HG03039 (cell line): ENCODE measurements around the gene SLC22A6.

Experiments
- ATAC-seq: cut with Tn5 transposase; IDR thresholded peaks from one replicate; pipeline ENCODE4 v1.9.1; 2021; ENCODE audit warnings: mild to moderate bottlenecking, moderate library complexity; ENCODE audit not compliant: unreplicated experiment

The SLC22A6 gene, protein sequence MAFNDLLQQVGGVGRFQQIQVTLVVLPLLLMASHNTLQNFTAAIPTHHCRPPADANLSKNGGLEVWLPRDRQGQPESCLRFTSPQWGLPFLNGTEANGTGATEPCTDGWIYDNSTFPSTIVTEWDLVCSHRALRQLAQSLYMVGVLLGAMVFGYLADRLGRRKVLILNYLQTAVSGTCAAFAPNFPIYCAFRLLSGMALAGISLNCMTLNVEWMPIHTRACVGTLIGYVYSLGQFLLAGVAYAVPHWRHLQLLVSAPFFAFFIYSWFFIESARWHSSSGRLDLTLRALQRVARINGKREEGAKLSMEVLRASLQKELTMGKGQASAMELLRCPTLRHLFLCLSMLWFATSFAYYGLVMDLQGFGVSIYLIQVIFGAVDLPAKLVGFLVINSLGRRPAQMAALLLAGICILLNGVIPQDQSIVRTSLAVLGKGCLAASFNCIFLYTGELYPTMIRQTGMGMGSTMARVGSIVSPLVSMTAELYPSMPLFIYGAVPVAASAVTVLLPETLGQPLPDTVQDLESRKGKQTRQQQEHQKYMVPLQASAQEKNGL

GRCh38 chr11:62984451-62984991 lies at the start of gene SLC22A6:
Gene SLC22A6, minus strand, starts transcription at chr11:62984967. Its CDS starts 277 bp downstream, at chr11:62984690.
- no peak for ATAC-seq

DNA sequence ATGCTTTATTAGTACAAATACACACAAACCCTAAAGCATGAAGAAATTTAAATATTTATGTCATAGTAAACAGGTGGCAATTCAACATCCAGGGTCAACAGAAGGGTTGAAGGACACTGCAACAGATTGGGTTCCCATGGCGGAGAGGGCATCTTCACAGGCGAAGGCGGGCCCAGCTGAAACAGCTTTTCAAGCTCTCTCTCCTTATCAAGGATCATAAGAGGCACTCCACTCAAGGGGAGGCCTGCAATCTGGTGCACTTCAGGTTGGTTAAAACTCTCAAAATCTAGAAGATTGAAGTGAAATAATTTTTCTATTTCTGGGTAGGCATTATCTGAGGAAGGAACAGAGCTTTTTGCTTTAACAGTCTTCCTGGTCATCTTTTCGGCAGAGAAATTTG lies 47.7 kb upstream of the SLC22A6 start:
- ATAC-seq = no peak

DNA sequence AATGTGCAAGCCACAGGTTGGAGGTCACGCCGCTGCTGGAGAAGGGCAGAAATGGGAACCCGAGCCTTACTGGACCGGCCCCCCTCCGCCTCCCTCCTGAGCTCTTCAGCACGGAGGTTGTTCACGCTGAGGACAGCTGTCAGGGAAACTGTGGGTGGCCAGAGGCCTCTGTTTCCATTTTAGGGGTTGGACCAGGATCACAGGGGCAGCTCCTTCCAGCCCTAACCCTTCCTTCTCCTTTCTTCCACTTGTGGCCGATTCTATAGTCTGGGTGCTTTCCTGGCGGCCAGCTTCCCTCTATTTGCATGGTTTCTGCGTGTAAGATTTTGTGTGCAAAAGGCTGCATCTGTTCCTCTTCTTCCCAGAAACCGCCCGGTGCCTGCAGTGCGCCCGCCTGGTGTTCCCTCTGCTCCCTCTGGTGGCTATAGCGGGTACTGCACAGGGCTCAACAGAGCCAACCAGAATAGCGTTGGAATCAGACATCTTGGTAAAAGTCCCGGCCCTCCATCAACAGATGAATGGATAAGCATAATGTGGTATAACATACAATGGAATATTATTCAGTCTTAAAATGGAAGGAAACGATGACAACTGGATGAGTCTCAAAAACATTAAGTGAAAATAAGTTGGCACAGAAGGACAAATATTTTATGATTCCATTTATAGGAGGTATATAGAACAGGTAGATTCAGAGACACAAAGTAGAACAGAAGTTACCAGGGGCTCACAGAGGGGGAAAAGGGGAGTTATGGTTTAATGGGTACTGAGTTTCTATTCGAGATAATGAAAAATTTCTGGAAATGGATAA lies 39.3 kb upstream of the SLC22A6 start:
- no peak for ATAC-seq

- no peak for ATAC-seq
These were observed 38.6 kb upstream of the SLC22A6 start for GRCh38 chr11:63023222-63023814.

- no peak for ATAC-seq
These were observed 37.7 kb upstream of the SLC22A6 start for GRCh38 chr11:63022441-63022840.

- no peak for ATAC-seq
These were observed 36.0 kb upstream of the SLC22A6 start for GRCh38 chr11:63020671-63021291.

DNA sequence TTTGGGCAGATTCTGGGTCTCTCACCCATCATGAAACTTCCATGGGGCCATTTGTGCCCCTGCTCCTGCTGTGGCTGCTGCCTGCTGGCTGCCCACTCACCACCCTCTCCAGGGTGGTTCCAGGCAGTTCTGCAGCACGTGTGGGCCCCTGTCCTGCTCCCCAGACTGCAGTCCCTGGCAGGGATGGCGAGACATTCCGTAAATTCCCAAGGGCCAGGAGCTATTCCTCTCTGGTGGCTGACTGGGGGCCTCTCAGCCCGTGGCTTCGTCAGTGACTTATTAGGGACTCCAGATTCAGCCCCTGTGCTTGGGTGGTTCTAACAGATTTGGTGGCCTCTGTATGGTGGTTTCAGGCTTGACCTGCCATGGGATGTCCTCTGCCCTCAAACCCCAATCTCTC lies 34.7 kb upstream of the SLC22A6 start:
- no peak for ATAC-seq

DNA sequence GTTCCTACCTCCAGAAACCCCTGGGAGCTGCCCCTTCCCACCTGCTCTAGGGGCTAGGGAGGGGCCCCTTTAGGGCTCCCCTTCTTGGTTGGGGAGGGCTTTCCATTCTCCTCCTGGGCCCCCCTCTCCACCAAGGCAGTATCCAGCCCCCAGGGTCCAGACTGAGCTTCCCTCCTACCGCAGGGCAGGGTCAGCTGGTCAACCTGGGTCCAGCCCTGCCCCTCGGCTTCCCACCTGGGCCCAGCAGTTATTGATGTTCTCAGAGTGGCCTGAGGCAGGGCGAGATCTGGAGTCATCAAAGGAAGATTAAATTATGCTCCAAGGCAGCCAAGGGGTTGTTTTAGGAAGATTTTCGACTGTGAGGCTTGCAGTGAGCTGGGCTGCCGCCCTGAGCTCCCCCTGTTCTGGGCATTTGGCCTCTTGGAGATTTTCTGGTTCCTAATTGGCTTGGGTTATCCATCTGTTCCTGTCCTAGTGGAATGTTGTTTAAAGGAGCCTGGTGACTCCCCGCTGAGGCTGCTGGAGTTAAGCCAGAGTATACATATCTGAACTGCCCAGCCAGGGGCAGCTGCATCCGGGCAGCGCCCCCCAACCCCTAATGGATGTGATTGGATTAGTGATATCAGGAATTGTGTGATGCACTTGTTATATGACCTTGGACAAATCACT lies 32.7 kb upstream of the SLC22A6 start:
- ATAC-seq = no peak

- ATAC-seq = no peak
These were observed 30.9 kb upstream of the SLC22A6 start, which contains the start of gene SLC22A8 for GRCh38 chr11:63015521-63016215. Gene SLC22A8, minus strand, starts transcription at chr11:63015841. Its CDS starts 883 bp downstream, at chr11:63014958.

- no peak for ATAC-seq
These were observed 29.8 kb upstream of the SLC22A6 start for GRCh38 chr11:63014408-63015055.

GRCh38 chr11:63012839-63013238 lies 28.1 kb upstream of the SLC22A6 start:
- no peak for ATAC-seq

DNA sequence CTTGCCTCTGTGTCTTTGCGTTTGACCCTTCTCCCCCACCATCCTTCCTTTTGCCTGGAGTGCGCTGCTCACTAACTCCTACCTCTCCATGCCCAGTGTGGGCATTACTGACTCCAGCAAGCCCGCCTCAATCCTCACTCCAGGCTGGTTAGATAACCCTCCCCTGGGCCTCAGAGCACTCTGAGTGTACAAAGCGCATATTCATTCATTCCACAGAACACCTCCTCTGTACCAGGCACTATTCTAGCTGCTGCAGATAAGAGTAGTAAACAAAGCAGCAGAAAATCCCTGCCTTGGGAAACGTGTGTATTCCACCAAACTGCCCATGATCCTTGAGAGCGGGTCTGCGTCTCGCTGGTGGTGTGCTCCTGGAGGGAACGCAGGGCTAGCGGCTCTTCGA lies 27.7 kb upstream of the SLC22A6 start:
- no peak for ATAC-seq

DNA sequence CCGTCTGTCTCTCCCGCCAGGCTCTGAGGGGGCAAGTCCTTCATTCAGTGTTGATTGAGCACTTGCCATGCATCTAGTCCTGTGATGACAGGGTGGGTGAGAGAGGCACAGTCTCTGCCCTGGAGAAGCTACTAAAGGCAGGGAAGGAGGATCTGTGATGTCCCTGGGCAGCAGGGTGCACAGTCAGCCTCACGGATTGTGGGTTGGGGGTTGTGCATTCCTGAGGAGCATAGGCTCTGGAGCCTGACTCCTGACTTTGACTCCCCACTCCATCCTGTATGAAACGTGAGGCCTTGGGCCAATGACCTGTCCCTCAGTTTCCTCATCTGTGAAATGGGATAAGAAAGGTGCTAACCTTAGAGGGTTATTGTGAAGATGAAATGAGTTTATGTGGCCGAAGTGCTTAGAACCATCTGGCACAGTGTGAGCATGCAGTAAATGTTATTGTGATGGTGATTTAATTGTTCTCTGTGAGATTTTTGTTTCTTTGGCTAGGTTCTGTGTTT lies 26.2 kb upstream of the SLC22A6 start:
- no peak for ATAC-seq

GRCh38 chr11:63007920-63008319 lies 23.2 kb upstream of the SLC22A6 start:
- ATAC-seq = no peak

DNA sequence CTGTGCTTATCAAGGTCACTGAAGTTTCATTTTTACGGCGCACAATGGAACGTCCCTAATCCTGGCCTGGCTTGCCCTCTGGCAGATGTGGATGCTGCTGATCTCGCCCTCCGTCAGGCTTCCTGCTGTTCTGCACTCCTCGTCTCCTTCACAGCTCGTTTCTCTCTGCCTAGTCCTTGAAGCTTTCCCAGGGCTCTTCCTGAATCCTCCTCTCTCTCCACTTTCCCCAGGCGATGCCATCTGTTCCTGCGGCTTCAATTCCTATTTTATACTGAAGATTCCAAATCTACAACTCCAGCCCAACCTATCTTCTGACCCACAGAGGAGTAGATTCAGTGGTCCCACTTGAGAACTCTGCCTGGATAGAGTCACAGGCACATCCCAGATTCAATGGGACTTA lies 16.7 kb upstream of the SLC22A6 start:
- no peak for ATAC-seq

- no peak for ATAC-seq
These were observed 14.9 kb upstream of the SLC22A6 start for GRCh38 chr11:62999649-63000048.

GRCh38 chr11:62999156-62999555 lies 14.4 kb upstream of the SLC22A6 start:
- no peak for ATAC-seq

- ATAC-seq = no peak
These were observed 11.5 kb upstream of the SLC22A6 start for GRCh38 chr11:62996271-62996670.

- no peak for ATAC-seq
These were observed 10.0 kb upstream of the SLC22A6 start for GRCh38 chr11:62994775-62995174.
